D721Med (cell line): ENCODE measurements around the gene POLR3B.

Experiments used
- DNase-seq: peaks from one replicate; pipeline ENCODE4 v3.0.0; 2011; ENCODE audit warnings: low spot score; ENCODE audit not compliant: insufficient read length
- FAIRE-seq: peaks from 2 replicates; lab custom pipeline; 2011; peaks lifted over from hg19 to GRCh38; lab: Jason Lieb, UNC
- TF ChIP-seq, protein P1 (sequence below): IDR thresholded peaks from 2 replicates; pipeline ENCODE4 v1.5.1; 2012; ENCODE audit warnings: mild to moderate bottlenecking, control low read depth; ENCODE audit not compliant: insufficient read depth; ENCODE audit errors: missing control alignments

The POLR3B gene

DNA sequence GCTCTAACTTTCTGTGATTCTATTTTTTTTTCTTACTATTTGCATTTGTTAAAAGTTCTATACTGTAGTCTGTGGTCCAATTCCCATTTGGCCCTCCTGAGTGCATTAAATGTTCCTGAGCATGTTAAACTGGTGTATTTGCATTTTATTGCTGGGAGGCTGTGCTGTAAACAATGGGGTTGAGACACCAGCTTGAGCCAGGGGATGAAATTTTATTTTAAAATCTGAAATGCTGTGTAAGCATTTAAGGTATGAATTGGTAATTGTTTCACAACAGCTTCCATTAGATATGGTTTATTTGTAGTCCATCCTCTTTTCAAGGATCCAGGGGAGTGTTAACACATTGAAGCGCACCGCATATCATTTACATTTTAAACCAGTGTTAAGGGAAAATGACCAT lies 135.3 kb downstream of the POLR3B start:
- DNase-seq, result no peak
- FAIRE-seq, result no peak
- TF ChIP-seq, protein P1, sequence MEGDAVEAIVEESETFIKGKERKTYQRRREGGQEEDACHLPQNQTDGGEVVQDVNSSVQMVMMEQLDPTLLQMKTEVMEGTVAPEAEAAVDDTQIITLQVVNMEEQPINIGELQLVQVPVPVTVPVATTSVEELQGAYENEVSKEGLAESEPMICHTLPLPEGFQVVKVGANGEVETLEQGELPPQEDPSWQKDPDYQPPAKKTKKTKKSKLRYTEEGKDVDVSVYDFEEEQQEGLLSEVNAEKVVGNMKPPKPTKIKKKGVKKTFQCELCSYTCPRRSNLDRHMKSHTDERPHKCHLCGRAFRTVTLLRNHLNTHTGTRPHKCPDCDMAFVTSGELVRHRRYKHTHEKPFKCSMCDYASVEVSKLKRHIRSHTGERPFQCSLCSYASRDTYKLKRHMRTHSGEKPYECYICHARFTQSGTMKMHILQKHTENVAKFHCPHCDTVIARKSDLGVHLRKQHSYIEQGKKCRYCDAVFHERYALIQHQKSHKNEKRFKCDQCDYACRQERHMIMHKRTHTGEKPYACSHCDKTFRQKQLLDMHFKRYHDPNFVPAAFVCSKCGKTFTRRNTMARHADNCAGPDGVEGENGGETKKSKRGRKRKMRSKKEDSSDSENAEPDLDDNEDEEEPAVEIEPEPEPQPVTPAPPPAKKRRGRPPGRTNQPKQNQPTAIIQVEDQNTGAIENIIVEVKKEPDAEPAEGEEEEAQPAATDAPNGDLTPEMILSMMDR, result no peak

DNA sequence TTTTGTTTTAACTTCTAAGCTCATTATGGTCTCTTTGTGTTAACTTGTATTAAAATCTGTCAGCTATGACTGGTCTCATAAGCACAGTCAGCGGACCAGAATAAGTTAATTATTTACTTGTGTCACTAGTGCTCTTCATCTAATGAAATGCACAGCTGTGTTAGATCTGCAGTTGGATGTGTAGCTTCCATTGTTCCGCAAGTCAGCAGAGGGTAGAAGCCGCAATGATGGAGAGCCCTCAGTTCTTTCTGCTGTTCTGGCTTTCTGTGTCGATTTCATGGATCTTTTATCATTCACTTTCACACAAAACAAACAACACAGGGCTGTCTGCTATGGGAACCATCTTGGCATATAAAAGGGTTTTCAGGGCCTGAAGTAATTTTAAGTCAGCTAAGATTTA lies 136.0 kb downstream of the POLR3B start:
- DNase-seq (no peak), FAIRE-seq (no peak)
- TF ChIP-seq, protein P1, result no peak

DNA sequence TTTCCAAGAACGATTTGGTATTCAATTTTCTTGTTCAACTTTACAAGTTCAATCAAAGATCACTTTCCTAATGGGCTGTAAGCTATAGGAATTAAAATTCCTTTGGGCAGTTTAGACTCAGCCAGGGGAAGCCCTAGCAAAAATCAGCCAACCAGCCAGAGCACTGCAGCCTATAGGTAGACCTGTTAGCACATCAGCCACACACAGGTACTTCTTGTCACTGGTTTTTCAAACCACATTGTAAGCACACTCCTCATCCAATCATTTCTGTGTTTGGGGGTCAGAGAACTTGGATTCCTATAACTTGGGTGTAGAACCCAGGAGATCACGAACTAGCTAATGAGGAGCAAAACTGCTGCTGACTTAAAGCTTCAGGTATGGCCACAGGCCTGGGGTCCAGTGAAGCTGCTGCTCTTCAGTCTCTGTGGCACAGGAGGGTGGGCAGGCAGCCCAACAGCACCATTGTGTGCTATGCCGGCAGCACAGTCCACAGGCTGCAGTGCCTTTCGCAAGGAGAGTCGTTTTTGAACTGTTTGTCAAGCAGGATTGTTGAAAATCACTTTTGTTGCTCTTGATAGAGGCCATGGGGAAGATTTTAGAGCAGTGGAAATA lies 137.9 kb downstream of the POLR3B start:
- TF ChIP-seq, protein P1, result no peak
- FAIRE-seq (no peak), DNase-seq (no peak)

DNA sequence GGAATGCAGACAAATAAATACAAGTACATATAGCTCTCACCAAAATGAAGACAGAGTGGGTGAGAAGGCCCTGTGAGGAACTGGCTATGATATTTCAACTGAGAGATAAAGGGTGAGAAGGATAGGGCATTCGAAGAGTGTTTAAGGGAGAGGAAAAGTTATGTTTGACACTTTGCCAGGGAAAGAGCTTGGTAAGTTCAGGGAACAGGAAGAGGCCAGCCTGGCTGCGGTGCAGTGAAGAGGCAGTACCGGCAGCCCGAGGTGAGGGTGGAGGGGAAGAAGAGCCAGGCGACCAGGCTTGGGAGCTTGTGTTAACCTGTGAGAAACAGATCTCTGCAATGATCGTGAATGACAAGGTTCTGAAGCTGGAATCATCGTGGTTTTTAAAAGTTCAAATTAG lies 140.5 kb downstream of the POLR3B start:
- no peak for DNase-seq
- FAIRE-seq, result no peak
- TF ChIP-seq, protein P1, result no peak

DNA sequence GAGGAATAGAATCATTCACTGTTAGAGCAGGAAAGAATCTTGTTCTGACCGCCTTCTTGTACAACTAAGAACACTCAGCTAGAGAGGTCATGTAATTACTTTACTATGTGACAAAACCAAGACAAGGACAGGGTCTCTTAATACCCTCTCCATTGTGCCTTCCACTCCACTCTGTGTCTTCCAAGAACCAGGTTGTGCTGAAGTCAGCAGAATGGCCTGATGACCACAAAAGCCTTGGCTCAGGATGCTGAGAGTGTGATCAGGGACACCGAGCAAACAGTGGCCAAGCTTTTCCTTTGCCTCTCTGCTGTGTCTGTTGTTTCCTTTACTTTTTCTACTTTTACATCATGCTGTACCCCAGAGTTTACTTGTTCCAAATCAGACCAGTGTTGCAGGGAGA lies 142.1 kb downstream of the POLR3B start:
- TF ChIP-seq, protein P1, result no peak
- FAIRE-seq (no peak), DNase-seq (no peak)

DNA sequence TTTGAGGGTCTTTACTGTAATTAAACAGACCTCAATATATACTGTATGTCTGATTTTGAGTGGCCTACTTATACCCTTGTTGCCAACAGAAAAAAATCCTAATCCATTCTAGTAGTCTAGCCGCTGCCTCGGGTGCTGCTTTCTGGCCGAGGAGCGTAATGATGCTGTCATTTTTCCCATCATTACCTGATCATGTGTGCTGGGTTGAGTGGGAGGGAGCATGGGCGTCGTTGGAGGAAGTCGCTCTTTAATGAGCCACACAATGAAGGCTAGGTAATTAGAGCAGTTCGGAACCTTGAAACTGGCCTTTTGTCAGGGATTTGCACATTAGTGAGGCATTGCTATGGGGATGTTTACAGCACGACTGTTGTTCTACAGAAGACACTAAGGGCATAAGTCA lies 149.1 kb downstream of the POLR3B start:
- DNase-seq, result no peak
- TF ChIP-seq, protein P1, result no peak
- no peak for FAIRE-seq

DNA sequence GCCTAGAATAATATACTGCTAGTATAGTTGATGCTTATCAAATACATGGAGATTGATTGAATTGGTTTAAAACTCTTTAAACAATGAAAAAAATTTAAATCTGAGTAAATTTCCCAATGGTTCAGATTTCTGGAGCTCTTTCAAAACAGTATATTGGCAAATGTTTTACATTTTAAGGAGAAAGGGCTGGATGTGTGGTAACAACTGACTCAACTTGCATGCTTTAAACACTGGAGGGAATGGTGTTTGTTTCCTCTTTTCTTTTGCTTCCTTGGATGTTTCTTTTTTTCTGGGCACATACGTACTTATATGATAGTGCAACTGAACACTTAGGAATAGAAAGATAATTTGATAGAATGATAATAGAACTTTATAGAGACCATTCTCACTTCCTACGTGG lies 151.4 kb downstream of the POLR3B start:
- TF ChIP-seq, protein P1, result no peak
- no peak for FAIRE-seq
- DNase-seq, result no peak
